NCI-H2196 treated with DMSO at 0.1 percent for 48 hours (cell line): Measurements from ENCODE around the gene ARHGEF38.
"Not testable (repeated sequence)": the region's sequence is repeated elsewhere in the genome, so short reads cannot be mapped to it uniquely, and the experiment has no call there.

Experiments used
- DNase-seq: peaks from one replicate; lab custom pipeline; 2025; ENCODE audit not compliant: unreplicated experiment; lab: John Stamatoyannopoulos, UW

ARHGEF38 gene

DNA sequence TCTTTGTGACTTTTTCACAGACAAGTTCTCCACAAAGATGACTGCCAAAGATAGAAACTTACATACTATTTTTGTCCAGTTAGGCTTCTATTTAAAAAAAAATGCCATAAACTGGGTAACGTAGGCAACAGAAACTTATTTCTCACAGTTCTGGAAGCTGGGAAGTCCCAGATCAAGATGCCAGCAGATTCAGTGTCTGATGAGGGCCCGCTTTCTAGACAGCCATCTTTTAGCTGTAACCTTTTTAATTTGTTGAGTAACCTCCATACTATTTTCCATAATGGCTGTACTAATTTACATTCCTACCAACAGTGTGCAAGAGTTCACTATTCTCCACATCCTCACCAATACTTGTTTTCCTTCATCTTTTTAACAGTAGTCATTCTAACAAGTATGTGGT is 55.5 kb downstream of the ARHGEF38 start:
- no peak for DNase-seq

DNA sequence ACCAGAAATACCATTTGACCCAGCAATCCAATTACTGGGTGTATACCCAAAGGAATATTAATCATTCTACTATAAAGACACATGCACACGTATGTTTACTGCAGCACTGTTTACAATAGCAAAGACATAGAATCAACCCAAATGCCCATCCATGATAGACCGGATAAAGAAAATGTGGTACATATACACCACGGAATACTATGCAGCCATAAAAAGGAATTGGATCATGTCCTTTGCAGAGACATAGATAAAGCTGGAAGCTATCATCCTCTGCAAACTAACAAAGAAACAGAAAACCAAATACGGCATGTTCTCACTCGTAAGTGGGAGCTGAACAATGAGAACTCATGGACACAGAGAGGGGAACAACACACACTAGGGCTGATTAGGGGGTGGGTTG is 57.4 kb downstream of the ARHGEF38 start:
- not testable (repeated sequence) for DNase-seq

DNA sequence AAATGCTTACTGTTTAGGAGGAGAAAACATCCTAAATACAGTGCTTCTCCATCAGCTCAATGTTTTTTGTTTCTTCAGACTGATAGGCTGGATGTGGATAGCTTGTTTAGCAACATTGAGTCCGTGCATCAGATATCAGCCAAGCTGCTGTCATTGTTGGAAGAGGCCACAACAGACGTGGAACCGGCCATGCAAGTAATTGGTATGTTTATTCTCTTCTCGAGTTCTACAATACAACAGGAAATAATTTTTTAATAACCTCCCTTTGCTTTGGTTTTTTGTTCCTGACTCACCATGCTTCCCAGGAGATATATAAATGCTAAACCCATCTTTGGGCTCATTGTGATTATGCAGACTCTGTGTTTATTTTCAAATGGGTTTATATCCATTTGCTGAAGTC is 60.9 kb downstream of the ARHGEF38 start:
- DNase-seq, result peak; percentile 51

DNA sequence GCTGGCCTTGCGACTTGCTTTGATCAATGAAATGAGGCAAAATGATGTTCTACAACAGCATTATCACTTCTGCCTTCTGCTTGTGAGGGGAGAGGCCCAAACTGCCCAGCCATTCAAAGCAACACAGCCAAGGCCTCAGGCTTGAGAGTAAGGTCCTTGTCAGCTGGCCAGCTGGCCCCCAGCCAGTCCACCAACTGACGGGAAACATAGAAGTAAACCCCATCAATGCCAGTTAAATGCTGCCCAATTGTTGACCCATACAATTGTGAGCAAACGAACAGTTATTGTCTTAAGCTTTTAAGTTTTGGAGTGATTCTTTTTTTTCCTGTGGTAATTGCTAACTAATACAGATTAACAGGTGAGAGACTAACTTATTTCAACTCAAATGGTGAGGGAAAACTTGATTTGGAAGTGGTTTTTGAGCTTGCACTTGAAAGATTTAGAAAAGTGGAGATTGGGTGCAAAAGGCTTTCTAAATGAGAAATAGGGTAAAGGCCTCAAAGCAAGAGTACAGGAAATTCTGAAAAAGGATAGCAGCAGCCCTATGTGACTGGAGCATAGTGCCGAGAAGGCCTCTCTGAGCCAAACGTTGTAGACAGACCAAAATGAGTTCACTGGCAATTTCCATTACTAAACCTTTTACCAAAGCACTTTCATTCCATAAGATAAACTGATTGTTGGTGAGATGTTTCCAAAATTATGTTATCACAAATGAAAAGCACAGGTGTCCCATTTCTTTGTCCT is 66.9 kb downstream of the ARHGEF38 start:
- DNase-seq, result peak; percentile 36

DNA sequence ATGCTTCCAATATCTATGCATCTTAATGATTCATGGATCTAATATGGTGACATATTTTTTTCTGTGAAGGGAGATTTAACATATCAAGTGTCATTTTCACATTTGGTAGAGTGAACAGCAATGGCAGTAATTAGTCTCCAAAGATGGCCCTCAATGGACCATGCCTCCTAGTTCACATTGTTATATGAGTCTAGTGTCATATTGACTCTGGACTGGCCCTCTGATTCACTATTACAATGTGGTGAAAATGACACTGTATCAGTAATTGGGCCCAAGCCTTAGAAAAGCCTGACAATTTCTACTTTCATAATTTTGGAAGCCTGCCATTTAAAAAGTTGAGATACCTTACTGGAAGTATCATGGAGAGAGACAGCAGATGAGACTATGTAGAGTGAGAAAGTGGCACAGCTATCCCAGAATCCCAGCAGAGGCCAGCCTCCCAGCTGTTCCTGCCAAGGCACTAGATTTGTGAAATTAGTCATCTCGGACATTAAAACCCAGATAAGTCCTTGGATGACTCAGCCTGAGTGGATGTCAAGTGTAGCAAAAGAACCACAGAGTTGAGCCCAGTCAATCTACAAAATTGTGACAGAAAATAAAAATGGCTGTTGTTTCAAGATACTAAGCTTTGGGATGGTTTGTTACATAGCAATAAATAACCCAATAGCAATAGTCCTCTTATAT is 68.4 kb downstream of the ARHGEF38 start:
- peak; percentile 0 for DNase-seq

DNA sequence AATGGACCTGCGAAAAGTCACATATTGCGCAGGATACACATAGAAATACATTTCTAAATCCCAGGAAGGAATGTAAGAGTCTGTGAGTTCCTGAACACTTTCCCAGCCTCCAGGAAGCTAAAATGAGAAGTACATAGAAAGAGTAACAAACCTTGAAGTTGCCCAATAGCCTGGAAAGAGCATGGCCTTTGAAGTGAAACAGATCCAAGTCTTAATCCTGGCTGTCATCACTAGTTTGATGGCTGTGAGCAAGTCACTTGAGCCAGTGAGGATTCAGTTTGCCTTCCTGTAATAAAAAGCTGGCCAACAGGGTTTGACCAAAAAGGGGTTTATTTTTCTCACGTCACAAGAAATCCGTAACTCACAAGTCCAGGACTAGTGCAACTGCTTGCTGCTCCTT is 69.8 kb downstream of the ARHGEF38 start:
- no peak for DNase-seq

DNA sequence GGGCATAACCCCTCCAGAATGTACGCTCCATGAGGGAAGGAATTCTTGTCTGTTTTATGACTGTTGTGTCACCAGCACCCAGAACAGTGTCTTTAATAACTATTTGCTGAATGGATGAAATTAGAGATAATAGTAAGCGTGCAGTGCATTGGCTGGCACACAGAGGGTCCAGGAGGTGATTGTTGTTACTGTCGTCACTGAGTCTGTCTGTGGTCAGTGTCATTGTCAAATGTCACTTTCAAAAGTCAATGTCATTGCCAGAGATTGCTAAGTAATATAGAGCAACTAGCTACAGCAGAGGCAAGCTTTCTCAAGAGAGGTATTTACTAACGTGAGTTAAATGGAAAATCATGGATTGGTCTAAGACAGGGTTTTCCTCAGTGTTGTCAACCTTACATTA is 70.7 kb downstream of the ARHGEF38 start:
- no peak for DNase-seq

DNA sequence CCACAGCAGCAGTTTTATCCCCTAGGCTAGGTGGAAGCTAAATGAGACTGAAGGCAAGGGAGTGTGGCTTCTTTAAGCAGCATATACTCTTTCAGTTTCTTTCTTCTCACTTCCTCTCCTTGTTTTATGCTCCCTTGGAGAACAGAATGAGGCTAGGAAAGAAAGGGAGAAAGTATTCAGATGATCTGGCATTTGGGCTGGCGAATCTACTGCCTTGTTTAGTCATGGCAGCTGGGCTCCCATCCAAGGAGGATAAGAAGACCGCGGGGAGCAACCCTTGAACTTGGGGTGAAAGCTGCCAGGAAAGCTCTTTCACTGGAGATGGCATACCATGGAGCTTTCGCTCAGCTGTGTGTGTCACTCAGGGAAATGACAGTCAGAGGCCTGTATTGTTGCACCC is 72.1 kb downstream of the ARHGEF38 start:
- DNase-seq, result no peak

DNA sequence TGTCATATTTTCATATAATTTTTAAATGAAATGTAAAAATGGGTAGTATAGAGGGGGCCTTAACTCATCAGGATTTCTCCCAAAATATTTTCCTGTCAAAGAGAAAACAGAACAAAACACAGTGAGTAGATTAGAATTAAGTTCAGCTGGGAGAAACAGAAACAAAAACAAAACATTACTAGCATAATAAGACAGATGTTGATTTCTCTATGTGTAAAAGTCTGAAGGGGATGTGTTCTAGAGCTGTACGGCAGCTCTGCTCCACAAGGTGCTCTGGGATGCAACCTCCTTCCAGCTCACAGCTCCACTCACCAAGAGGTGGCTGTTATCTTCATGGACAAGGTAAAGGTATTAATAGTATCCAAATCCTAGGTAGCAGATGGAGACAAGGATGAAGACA is 72.8 kb downstream of the ARHGEF38 start:
- DNase-seq, result no peak

DNA sequence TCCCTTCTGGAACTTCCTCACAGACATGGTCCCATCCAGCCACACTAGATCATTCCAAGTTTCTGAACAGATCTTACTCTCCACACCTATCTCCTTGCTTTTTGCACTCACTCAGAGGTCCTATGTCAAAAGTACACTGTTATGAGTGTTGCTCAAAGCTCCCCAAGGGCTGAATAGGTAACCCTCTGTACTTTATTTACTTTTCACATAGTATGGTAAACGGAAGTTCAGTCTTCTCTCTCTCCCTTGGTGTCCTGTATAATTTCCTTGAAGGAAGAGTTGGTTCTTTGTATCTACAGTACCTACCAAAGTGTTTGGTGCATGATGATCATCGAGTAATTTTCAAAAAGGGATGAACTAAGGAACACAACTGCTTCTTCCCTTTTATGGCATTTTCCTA is 74.4 kb downstream of the ARHGEF38 start:
- no peak for DNase-seq

DNA sequence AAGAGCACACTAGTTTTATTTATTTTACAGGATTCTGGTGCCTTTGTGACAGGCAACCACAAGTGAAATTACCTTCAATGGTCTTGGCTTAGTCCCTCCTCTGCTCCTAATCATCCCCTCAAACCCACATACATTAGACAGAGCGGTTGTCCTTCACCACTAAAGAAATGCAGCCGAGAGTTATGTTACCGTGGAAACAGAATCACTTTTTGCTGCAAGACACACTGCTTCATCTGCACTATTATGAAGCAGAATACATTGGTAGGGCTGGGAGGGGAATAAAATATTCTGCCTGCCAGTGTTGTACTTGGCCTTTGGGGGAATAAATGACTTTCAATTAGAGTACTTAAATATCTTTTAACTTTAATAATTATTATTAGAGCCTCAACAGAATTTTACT is 75.2 kb downstream of the ARHGEF38 start:
- no peak for DNase-seq

DNA sequence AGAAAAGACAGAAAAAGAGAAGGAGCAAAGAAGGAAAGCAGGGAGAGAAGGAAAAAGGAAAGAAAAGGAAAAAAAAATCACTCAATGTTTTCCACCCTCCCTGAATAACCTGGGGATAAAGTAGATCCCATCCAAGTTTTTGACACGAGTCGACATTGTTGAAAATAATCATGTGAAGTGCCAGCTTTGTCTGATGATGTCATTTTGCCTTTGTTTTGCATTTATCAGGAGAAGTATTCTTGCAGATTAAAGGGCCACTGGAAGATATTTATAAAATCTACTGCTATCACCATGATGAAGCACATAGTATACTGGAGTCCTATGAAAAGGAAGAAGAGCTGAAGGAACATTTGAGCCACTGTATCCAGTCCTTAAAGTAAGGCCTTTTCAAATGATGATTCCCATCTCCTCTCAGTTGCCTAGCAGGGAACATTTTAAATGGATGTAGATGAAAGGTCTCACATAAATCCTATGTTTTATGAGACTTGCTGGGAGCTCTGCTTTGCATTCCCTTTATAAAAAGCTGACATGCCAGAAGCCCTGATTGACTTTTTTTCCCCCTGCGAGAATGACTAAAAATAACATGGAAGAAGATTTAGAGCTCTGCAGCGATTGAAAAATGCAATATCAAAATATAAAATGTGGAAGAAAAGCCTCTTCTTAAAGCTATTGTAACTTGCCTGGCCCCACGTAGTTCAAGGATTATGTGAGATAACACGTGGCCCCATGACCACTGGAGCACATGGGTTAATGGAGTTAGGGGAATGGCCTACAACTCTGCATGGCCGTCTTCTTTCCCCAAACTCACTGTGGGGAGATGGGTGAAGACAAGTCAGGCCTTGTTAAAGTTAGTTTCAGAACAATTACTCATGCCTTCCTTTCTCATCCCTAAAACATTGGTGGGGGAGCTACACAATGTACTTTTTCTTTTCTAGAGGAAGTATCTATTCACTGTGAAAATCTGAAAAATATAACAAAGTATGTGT is 78.5 kb downstream of the ARHGEF38 start:
- DNase-seq, result no peak

DNA sequence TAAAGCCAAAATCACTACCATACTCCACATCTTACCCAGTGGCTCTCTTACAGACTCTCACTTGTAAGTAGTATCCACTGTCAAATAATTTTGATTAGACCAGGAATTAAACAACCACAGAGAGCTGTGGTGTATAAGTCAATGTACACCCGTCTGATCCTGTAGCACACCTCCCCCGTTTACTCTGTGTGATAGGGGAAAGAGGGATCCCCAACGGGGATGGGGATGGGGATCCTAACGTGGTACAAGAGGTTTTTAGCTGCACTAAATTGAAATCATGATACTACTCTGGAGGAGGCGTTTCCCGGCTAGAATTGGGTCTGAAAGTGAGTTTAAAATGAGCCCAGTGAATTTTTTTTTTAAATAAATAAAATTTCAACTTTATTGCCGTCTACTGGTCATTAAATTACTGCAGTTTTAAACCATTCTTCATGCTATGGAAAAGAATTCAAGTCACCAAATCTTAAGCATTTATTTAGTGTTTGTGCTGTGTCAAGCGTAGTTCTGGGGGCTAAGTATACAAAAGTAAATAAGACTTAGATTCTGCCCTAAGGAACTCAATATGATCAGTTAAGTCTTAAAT is 79.5 kb downstream of the ARHGEF38 start:
- DNase-seq, result no peak

DNA sequence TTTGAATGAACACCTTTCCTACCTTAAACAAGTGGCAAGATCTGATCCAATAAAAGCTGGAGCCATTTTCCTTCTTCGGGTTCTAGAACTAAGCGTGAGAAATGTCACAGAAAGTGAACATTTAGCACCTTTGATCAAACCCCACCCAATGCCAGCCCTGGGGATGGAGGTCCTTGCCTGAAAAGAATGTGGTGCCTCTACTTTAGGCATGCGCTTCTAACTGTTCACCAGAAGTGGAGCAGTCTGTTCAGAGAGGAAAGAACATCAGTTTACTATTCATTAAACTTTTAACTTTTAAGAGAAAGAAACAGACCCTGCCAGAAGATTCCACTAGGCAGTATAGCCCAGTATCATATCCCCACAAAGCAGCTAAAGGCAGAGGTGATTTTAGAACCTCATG is 80.2 kb downstream of the ARHGEF38 start:
- no peak for DNase-seq

DNA sequence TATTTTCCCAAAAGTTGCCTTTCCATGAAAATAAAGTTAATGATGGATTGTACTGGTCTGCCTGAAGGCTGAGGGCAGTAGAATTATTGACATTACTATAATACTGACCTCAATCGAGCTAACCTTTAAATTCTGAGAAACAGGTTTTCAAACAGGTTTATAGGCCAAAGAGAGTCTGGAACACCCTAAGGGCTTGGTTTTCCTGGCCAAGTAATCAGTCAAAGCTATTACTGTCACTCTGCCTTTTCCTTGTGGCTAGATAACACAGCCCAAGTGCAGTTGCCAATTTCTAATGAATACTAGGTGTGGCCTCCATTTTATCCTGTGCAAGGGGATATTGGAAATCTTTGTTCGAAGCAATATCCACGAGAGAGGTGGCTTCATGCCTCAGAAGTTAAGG is 80.8 kb downstream of the ARHGEF38 start:
- no peak for DNase-seq

DNA sequence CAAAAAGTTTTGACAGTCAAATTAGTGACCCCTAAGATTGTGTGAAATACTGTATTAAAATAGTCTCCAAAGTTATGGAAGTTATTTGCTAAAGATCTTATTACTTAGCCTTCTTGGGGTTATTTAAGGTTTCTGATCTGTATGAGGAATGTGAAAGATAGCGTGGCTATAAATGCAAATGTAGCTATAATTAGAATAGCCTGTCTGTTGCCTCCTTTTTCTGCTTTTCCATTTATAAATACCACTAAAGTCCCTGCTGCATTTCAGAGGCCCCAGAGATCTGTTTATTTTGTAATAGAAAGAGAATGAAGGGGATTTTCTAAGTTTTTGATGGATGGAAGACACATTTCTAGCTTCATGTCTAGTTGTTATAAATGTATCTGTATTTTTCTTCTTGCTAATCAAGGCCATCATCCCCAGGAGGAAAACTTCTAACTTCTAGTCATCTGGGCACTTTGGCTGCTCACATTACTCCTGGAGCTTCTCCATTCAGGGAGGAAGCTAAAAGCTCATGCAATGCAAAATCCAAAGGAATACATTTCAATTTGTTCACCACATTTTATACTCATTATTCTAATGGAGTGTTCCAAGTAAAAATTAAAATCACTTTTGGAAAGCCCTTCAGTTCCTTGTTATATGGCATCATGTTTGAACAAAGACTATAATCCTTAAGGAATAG is 82.1 kb downstream of the ARHGEF38 start:
- DNase-seq, result no peak

DNA sequence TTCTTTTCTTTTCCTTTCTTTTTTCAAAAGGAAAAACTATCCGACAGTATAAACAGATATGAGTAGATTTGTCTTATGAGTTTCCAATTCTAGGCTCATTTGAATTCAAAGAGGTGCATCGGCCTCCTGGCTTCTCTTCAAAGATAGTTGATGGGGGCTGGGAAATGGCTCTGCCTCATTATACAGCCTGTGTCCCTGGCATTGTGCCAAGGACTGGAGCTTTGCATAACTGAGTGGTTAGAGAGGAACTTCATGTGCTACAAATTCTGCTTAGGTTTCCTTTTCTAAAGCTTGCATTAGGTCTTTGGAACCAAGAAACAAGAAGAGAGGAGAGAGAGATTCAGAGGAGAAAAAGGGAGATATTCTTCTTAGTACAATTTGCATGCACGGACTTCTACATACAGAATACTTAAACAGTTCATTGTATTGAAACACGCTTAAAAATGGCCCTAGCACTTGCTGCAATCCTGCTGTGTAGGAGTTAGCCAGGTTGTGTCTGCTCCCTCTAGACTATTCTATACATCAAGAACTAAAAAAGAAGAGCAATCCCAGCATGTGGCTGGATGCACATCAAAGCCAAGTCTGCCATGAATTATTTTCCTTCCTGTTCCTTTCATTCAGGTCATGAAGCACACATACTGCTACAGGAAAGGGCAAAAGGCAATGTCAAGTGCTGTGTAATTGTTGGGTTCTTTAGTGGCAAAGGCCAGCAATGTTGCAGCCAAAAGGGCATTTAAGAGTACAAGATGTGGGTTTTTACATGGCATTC is 85.2 kb downstream of the ARHGEF38 start:
- DNase-seq, result peak; percentile 4

DNA sequence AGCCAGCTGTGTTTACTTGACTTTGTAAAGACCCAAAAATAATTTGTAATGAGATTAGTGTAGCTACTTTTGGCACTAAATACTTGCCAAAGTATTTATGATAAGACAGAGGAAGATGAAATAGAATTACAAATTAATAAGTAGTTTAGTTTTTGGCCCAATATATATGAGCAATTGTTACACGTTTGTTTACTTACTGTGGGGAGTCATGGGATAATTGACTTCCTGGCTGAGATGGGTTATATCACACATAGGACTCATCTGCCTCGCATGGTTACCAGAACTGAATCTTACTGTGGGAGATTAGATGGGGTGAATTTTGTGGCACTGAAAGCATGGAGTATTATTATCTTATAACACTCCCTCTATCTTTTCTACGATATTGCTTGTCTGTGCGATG is 89.4 kb downstream of the ARHGEF38 start:
- no peak for DNase-seq

DNA sequence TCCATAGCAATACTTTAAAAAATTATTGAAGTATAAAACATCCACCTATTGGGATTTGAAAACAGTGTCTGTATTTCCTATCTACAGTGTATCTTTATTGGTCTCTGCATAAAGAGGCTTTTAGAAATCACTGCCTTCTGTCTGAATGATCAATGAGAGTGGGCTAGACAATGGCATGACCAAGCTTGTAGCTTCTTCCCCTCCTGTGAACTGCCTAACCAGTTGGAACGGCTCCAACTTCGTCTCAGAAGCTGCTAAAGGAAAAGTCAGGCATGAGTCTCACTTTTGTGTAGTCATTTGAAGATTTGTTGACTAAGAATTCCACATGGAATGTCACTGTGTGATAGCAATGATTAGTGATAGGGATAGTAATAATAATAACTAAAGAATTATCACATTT is 91.8 kb downstream of the ARHGEF38 start:
- DNase-seq, result no peak

DNA sequence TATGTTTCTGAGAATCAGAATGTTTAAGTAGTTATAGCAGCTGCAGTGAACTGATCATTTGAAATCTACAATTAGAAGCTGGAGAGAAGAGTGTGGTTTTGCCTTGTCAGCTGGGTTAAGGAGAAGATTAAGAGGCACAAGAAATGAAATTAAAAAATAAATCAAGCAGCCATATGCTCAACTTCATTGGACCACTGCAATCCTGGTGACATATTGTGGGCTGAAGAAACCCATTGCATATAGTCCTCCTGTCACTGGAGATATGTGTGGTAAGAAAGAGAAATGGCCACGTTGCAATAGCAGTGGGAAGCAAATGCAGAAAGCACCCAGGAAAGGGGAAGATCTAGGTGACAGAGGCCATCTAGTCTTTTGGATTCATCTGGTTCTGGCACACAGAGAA is 93.0 kb downstream of the ARHGEF38 start:
- no peak for DNase-seq
